OCI-LY7 (cell line): Measurements from ENCODE around the gene ADGRD1. TPM values are rescaled to one million over a fixed set of nuclear protein-coding genes. Genes with fewer than 3 reads are reported as not detected.

Source experiments
- BruUV-seq: library from RNA; stranded (reverse); fragments of 400-500 nt; replicated peaks from 2 replicates; lab custom pipeline; 2021; lab: Mats Ljungman, UMichigan
- CTCF ChIA-PET: fragments of 300-600 bp; sonication (Branson Sonifier 250); formaldehyde crosslinking; loops from one replicate; lab custom pipeline; 2022; ENCODE audit warnings: antibody characterized with exemption; ENCODE audit not compliant: unreplicated experiment; lab: Charles Lee
- POLR2A ChIA-PET: fragments of 300-600 bp; sonication (Branson Sonifier 250); formaldehyde crosslinking; loops from one replicate; lab custom pipeline; 2022; ENCODE audit warnings: antibody characterized with exemption; lab: Charles Lee
- DNase-seq: peaks from one replicate; pipeline ENCODE4 v3.0.0-alpha.2; 2015; ENCODE audit warnings: low spot score
- H2AFZ ChIP-seq: fragments of 200-600 bp; sonication (generic), shearing (Covaris generic); 2 replicates; pipeline ENCODE4 v1.6.1; 2014; ENCODE audit warnings: mild to moderate bottlenecking, antibody characterized with exemption, low read length, moderate library complexity
- H3K27ac ChIP-seq: fragments of 200-600 bp; sonication (generic); 2 replicates; pipeline ENCODE4 v1.5.1; 2014; ENCODE audit warnings: mixed run types, low read depth, mild to moderate bottlenecking, moderate library complexity, low read length, inconsistent platforms; ENCODE audit not compliant: poor library complexity, severe bottlenecking
- H3K36me3 ChIP-seq: fragments of 200-600 bp; sonication (generic); 2 replicates; pipeline ENCODE4 v1.6.1; 2014; ENCODE audit warnings: mild to moderate bottlenecking, antibody characterized with exemption, low read length, moderate library complexity, mixed read lengths; ENCODE audit not compliant: insufficient read depth
- H3K4me1 ChIP-seq: fragments of 200-600 bp; sonication (generic); 2 replicates; pipeline ENCODE4 v1.5.1; 2014; ENCODE audit warnings: mild to moderate bottlenecking, low read length; ENCODE audit not compliant: insufficient read depth, poor library complexity, severe bottlenecking
- H3K4me2 ChIP-seq: fragments of 200-600 bp; sonication (generic); 2 replicates; pipeline ENCODE4 v1.6.1; 2014; ENCODE audit warnings: mild to moderate bottlenecking, low read length
- H3K4me3 ChIP-seq: fragments of 200-600 bp; sonication (generic); 2 replicates; pipeline ENCODE4 v1.5.1; 2014; ENCODE audit warnings: mild to moderate bottlenecking, low read depth, low read length; ENCODE audit not compliant: poor library complexity, severe bottlenecking
- H3K79me2 ChIP-seq: fragments of 200-600 bp; sonication (generic); 2 replicates; pipeline ENCODE4 v1.6.1; 2016; ENCODE audit warnings: low read depth, mild to moderate bottlenecking, low read length, moderate library complexity, mixed read lengths; ENCODE audit not compliant: insufficient read depth
- H3K9me2 ChIP-seq: fragments of 200-600 bp; sonication (generic); 2 replicates; pipeline ENCODE4 v1.6.1; 2016; ENCODE audit warnings: mild to moderate bottlenecking, low read length, mixed read lengths; ENCODE audit not compliant: insufficient read depth
- H3K9me3 ChIP-seq: fragments of 200-600 bp; sonication (generic); 2 replicates; pipeline ENCODE4 v1.6.1; 2014; ENCODE audit warnings: mild to moderate bottlenecking, mixed run types, low read length, mixed read lengths
- H4K20me1 ChIP-seq: fragments of 200-600 bp; sonication (generic); 2 replicates; pipeline ENCODE4 v1.6.1; 2014; ENCODE audit warnings: mild to moderate bottlenecking, antibody characterized with exemption, low read length, moderate library complexity, mixed read lengths; ENCODE audit not compliant: insufficient read depth
- CTCF ChIP-seq: fragments of 200-600 bp; sonication (generic); conservative IDR thresholded peaks from 2 replicates; pipeline ENCODE4 v1.5.1; 2014; ENCODE audit warnings: mild to moderate bottlenecking, antibody characterized with exemption, low read length, moderate library complexity, mixed read lengths
- EZH2phosphoT487 ChIP-seq: fragments of 200-600 bp; sonication (generic); IDR thresholded peaks from 2 replicates; pipeline ENCODE4 v1.6.1; 2018; ENCODE audit warnings: low read depth, borderline replicate concordance, mild to moderate bottlenecking, mixed run types, antibody characterized with exemption, low read length, moderate library complexity, mixed read lengths
- intact Hi-C: fragments of 100-400 bp; cut with micrococcal nuclease; formaldehyde crosslinking; loops from one replicate; pipeline ENCODE4 v1.10.0; 2022; ENCODE audit not compliant: unreplicated experiment
- total RNA-seq, 2 experiments: library from RNA; depleted of rRNA in 1 of 2; stranded (reverse); fragments of >200 nt in 1 of 2; shearing (Covaris generic) in 1 of 2; gene quantifications; 2 replicates each; pipeline ENCODE4 v1.2.3, GENCODE V29; 2014 to 2022

ADGRD1 gene
- total RNA-seq, 2 experiments from 2014 or later: 1.0 to 1.7 TPM

- intact Hi-C loops: no loop called here
- DNase-seq: no peak
- H2AFZ ChIP-seq: no peak overlapping the region
- no peak overlapping the region for H3K4me2 ChIP-seq
- ChIA-PET CTCF (no interaction called here), POLR2A (no interaction called here)
- no peaks in the 10 kb centered on the region for H3K9me2 ChIP-seq
- peaks cover 14% of the 10 kb centered on the region for H3K4me1 ChIP-seq
- H4K20me1 ChIP-seq: no peaks in the 10 kb centered on the region
- no peaks in the 10 kb centered on the region for H3K79me2 ChIP-seq
- no TSS peak for BruUV-seq
- TF ChIP-seq EZH2phosphoT487 (no peak), CTCF (no peak)
- H3K36me3 ChIP-seq: no peaks in the 10 kb centered on the region
- no peaks in the 10 kb centered on the region for H3K9me3 ChIP-seq
- H3K27ac ChIP-seq: no peak overlapping the region
- no peak overlapping the region for H3K4me3 ChIP-seq
Observed at GRCh38 chr12:131044136-131044535, 90.4 kb downstream of the ADGRD1 start.

- BruUV-seq: no TSS peak
- Histone ChIP-seq H3K9me2 (no peaks in the 10 kb centered on the region), H2AFZ (no peak overlapping the region), H3K4me3 (no peak overlapping the region), H3K9me3 (no peaks in the 10 kb centered on the region), H4K20me1 (no peaks in the 10 kb centered on the region), H3K4me2 (no peak overlapping the region), H3K27ac (no peak overlapping the region), H3K4me1 (peaks cover 14% of the 10 kb centered on the region), H3K36me3 (no peaks in the 10 kb centered on the region), H3K79me2 (no peaks in the 10 kb centered on the region)
- ChIA-PET POLR2A (no interaction called here), CTCF (no interaction called here)
- DNase-seq: no peak
- intact Hi-C loops: no loop called here
- no peak for TF ChIP-seq EZH2phosphoT487
Observed at GRCh38 chr12:131044760-131045381, 91.2 kb downstream of the ADGRD1 start.

GRCh38 chr12:131045705-131046460 lies 92.2 kb downstream of the ADGRD1 start:
- no TSS peak for BruUV-seq
- CTCF ChIA-PET: no interaction called here
- no peaks in the 10 kb centered on the region for H3K79me2 ChIP-seq
- no peak for DNase-seq
- intact Hi-C loops: no loop called here
- TF ChIP-seq CTCF (no peak), EZH2phosphoT487 (no peak)
- no peak overlapping the region for H3K27ac ChIP-seq
- no peaks in the 10 kb centered on the region for H3K9me2 ChIP-seq
- no peak overlapping the region for H3K4me3 ChIP-seq
- no peak overlapping the region for H3K4me2 ChIP-seq
- peaks cover 13% of the 10 kb centered on the region for H3K4me1 ChIP-seq
- no peaks in the 10 kb centered on the region for H3K36me3 ChIP-seq
- no peaks in the 10 kb centered on the region for H3K9me3 ChIP-seq
- POLR2A ChIA-PET: no interaction called here
- no peak overlapping the region for H2AFZ ChIP-seq
- H4K20me1 ChIP-seq: no peaks in the 10 kb centered on the region
